ENCODE measurements around the gene SNX32. TPM values are rescaled to one million over a fixed set of nuclear protein-coding genes. Genes with fewer than 3 reads are reported as not detected.

SNX32 gene
- total RNA-seq, 1 experiment from 2014 or later = not detected

- Histone ChIP-seq H3K36me3 (ENCODE audit: control insufficient read depth, insufficient read depth, low read length) (no peaks in the 10 kb centered on the region), H3K9me3 (ENCODE audit: control insufficient read depth, insufficient read depth, low read depth, low read length) (no peaks in the 10 kb centered on the region), H3K4me3 (ENCODE audit: low read depth in 2 of 2, low read length in 2 of 2) (no peak overlapping the region), H3K4me1 (ENCODE audit: control insufficient read depth, insufficient read depth, low read length) (no peaks in the 10 kb centered on the region; the same call in 1 of the 2 replicates), H3K27me3 (ENCODE audit: control insufficient read depth, insufficient read depth, low read length) (no peaks in the 10 kb centered on the region), H3K27ac (ENCODE audit: low read length) (no peak overlapping the region)
- in situ Hi-C loops (cut with HindIII; ENCODE audit: low pct_unique_long_range_greater_than_20kb, low sequenced_read_pairs) (no loop called here), intact Hi-C loops (cut with micrococcal nuclease; ENCODE audit: unreplicated experiment) (no loop called here)
- ChIA-PET CTCF (no interaction called here), POLR2A (no interaction called here)
- DNase-seq (ENCODE audit: low read depth, low spot score) (no peak), ATAC-seq (no peak)
- BruUV-seq (replicated peaks) = no TSS peak
- TF ChIP-seq CTCF (IDR thresholded peaks at IDR 0.05) = no peak
- TF ChIP-seq REST (IDR thresholded peaks at IDR 0.05; ENCODE audit: insufficient read depth in 1 of 2, low read depth in 2 of 2, low read length in 1 of 2) = no peak
- TF ChIP-seq TCF7L2 (IDR thresholded peaks at IDR 0.05; ENCODE audit: low read depth, low read length) = no peak
- TF ChIP-seq SIN3A (IDR thresholded peaks at IDR 0.05; ENCODE audit: borderline replicate concordance, insufficient read depth, low read depth, low read length) = no peak
- no peak for TF ChIP-seq POLR2AphosphoS5 (IDR thresholded peaks at IDR 0.05; ENCODE audit: low read depth, low read length)
Observed at GRCh38 chr11:65793625-65794400, 40.0 kb upstream of the SNX32 start.

DNA sequence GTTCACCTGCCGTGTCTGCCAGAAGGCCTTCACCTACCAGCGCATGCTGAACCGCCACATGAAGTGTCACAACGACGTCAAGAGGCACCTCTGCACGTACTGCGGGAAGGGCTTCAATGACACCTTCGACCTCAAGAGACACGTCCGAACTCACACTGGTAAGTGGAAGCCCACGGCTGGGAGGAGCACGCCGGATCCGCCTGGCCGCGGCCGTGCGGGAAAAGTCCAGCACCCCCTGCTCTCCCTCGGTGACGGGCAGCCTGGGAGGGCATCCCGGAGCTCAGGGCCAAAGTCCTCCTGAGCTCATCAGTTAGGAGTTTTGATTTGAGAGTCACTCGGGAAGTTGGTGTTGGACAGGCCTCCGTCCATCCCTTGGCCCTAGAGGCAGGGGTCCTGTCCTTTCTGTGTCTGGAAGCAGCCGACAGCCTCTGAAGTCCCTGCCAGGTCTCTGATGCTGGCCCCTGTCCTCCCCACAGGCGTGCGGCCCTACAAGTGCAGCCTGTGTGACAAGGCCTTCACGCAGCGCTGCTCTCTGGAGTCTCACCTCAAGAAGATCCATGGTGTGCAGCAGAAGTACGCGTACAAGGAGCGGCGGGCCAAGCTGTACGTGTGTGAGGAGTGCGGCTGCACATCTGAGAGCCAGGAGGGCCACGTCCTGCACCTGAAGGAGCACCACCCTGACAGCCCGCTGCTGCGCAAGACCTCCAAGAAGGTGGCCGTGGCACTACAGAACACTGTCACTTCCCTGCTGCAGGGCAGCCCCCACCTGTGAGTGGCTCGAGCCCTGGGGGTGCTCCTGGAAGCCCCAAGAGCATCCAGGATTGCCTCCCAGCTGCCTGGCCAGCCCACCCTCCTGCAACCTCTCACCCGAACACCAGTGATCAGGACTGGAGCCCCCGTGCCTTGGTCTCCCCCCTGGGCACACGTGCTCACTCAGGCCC, 38.9 kb upstream of the SNX32 start:
- Histone ChIP-seq H3K36me3 (ENCODE audit: control insufficient read depth, insufficient read depth, low read length) (no peaks in the 10 kb centered on the region), H3K4me1 (ENCODE audit: control insufficient read depth, insufficient read depth, low read length) (no peaks in the 10 kb centered on the region), H3K4me3 (ENCODE audit: low read depth in 2 of 2, low read length in 2 of 2) (no peak overlapping the region), H3K27me3 (ENCODE audit: control insufficient read depth, insufficient read depth, low read length) (no peaks in the 10 kb centered on the region), H3K9me3 (ENCODE audit: control insufficient read depth, insufficient read depth, low read depth, low read length) (no peaks in the 10 kb centered on the region), H3K27ac (ENCODE audit: low read length) (no peak overlapping the region)
- DNase-seq (ENCODE audit: low read depth, low spot score) (no peak), ATAC-seq (no peak)
- CTCF ChIA-PET = no interaction called here
- TF ChIP-seq SIN3A (IDR thresholded peaks at IDR 0.05; ENCODE audit: borderline replicate concordance, insufficient read depth, low read depth, low read length) = no peak
- no peak for TF ChIP-seq POLR2AphosphoS5 (IDR thresholded peaks at IDR 0.05; ENCODE audit: low read depth, low read length)
- no peak for TF ChIP-seq TCF7L2 (IDR thresholded peaks at IDR 0.05; ENCODE audit: low read depth, low read length)
- no peak for TF ChIP-seq CTCF (IDR thresholded peaks at IDR 0.05)
- TF ChIP-seq REST (IDR thresholded peaks at IDR 0.05; ENCODE audit: insufficient read depth in 1 of 2, low read depth in 2 of 2, low read length in 1 of 2) = no peak
- intact Hi-C loops (cut with micrococcal nuclease; ENCODE audit: unreplicated experiment) (no loop called here), in situ Hi-C loops (cut with HindIII; ENCODE audit: low pct_unique_long_range_greater_than_20kb, low sequenced_read_pairs) (no loop called here)
- BruUV-seq (replicated peaks) = no TSS peak
- POLR2A ChIA-PET = no interaction called here

All from Panc1 (cell line).